Posterior vena cava (tissue), 2 donors: ENCODE data around the gene ID4. TPM values are rescaled to one million over a fixed set of nuclear protein-coding genes. Genes with fewer than 3 reads are reported as not detected.

ENCODE experiments used
- DNase-seq: peaks from one replicate; pipeline ENCODE4 v3.0.0-alpha.2; 2020; ENCODE audit warnings: low spot score
- intact Hi-C, 2 donors: fragments of 100-400 bp; cut with DNase I; formaldehyde crosslinking; loops; one replicate each; pipeline versions ENCODE4 v1.14.1 to v1.14.2; 2022 to 2023
- total RNA-seq, 2 donors: library from RNA; stranded (reverse); fragmentation: NEBNext Ultra II Directional; extraction: Animal tissue kit (Norgen Biotek cat#: 25700); gene quantifications; one replicate each; pipeline ENCODE4 v1.2.1, GENCODE V29; 2021
- donor health status: DM: yes; HTN: yes; CAD: no.
- donor health status: DM: yes; HTN: yes; CAD: no.

The ID4 gene
- total RNA-seq, 2 donors from 2014 or later = 74.9 to 97.0 TPM

DNA sequence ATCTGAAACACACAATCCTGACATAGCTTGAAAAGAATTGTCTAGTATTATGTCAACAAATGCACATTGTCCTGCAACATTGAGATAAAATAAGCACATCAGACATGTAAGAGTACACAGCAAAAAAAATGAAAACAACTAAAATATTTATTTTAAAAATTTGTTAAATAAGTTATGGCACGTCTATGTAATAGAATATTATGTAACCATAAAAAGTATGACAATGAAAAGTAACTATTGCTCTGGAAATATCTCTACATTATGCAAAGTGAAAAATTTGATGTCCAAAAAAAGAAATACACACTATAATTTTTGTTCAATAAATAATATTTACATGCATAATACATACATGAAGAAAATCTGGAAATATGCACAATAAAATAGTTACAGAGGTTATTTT lies 9.3 kb upstream of the ID4 start:
- intact Hi-C loops = no loop called here

DNA sequence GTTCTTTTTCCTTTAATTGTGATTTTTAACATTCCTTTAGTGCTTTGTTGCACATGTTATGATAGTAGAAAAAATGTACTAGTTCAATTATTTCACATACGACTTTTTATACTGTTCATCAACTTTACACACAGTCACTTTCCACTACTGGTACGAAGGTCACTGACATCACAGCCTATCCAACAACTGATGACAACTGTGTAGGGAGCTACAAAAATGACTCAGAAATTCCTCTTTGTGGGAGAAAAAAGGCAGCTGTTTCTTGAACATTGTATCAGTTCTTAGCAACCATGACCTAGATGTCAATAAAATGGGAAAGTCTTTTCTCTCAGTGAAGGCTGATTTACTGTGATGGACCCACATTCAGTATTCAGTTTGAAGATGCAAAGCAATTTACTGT lies 7.0 kb upstream of the ID4 start:
- no peak for DNase-seq
- intact Hi-C loops = no loop called here

More for the DNA sequence above, 9.3 kb upstream of the ID4 start:
- no peak for DNase-seq

- DNase-seq = no peak
- intact Hi-C loops = no loop called here
These were observed 5.8 kb upstream of the ID4 start for GRCh38 chr6:19831358-19831757.

DNA sequence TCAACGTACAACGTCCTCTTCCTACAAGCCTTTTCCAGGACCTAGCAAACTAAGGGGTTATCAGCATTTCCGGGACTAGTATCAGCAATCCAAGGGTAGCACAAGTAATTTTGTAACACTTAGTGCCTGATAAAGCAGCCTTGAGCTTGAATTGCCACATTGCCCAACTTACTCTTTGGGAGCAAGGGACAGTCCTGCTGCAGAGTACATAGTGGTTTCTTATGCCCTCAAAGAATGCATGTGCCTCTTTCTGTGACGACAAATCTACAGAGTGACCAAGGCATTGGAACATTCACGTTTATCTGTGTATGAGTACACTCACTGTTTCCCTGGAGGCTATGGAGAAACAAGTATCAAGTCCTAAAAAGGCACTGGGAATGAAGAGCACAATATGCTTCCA lies 3.2 kb upstream of the ID4 start:
- DNase-seq = no peak
- intact Hi-C loops = no loop called here

- intact Hi-C loops = no loop called here
- no peak for DNase-seq
These were observed 2.3 kb upstream of the ID4 start for GRCh38 chr6:19834858-19835257.

- no peak for DNase-seq
- intact Hi-C loops = no loop called here
These were observed 1.6 kb upstream of the ID4 start for GRCh38 chr6:19835605-19836004.

GRCh38 chr6:19837511-19838441 lies 606 bp downstream of the ID4 start:
- no peak for DNase-seq
- intact Hi-C loops = no loop called here

DNA sequence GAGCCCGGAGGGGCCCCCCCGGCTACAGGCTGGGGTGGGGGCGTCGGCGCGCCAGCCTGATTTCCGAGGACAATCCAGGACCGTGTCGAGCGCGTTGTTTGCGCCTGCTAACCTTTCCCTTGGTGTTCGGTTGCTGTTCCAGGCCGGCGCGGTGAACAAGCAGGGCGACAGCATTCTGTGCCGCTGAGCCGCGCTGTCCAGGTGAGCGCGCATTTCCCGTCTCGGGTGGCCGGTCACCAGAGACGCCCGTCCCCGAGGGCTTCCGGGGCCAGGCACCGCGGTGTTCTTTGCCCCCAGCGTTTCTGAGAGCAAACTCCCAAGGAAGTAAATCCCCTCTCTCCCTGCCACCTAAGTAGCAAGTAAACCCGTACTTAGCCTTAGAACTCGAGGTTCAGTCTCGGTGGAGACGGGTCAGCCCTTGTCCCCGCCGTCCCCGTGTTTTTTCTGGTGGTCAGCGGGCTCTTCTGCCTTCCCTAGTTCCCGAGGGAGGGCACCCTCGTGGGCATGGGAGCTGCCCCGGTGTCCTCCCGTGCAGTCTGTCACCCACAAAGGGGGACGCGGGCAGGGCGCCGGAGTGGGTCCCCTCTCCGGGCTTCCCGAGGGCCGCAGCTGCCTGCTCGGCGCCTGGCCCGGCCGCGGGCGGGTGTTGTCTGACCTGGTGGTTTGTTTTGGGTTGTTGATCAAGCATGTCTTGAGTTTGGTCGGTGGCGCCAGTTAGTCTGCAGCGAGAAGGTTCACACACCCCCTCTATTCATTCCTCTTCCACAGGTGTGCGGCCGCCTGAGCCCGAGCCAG lies 1.5 kb downstream of the ID4 start:
- intact Hi-C loops = no loop called here
- DNase-seq = peak; percentile 84

DNA sequence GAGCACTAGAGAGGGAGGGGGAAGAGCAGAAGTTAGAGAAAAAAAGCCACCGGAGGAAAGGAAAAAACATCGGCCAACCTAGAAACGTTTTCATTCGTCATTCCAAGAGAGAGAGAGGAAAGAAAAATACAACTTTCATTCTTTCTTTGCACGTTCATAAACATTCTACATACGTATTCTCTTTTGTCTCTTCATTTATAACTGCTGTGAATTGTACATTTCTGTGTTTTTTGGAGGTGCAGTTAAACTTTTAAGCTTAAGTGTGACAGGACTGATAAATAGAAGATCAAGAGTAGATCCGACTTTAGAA lies 2.0 kb downstream of the ID4 start:
- intact Hi-C loops = no loop called here
- no peak for DNase-seq

- intact Hi-C loops = no loop called here
These were observed 2.6 kb downstream of the ID4 start for GRCh38 chr6:19839788-19840187.

DNA sequence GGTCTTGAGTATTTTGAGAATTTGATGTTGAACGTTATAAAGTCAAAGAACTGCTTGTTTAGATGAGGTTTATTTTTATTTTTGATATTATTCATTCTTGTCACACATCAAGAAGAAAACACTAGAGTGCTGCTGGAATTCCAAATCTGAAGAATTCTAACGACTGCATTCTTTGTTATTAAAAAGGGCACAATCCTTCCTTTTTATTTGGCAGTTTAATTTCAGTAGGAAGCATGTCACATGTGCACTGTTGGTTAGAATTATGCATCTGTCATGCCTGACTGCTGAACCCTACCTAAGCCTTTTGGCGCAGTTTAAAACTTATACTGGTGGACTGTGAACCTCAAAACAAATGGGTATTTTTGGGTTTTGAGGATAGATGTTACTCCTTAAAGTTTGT lies 4.0 kb downstream of the ID4 start:
- intact Hi-C loops = no loop called here
- DNase-seq = no peak

More at GRCh38 chr6:19839788-19840187, 2.6 kb downstream of the ID4 start:
- DNase-seq = no peak

DNA sequence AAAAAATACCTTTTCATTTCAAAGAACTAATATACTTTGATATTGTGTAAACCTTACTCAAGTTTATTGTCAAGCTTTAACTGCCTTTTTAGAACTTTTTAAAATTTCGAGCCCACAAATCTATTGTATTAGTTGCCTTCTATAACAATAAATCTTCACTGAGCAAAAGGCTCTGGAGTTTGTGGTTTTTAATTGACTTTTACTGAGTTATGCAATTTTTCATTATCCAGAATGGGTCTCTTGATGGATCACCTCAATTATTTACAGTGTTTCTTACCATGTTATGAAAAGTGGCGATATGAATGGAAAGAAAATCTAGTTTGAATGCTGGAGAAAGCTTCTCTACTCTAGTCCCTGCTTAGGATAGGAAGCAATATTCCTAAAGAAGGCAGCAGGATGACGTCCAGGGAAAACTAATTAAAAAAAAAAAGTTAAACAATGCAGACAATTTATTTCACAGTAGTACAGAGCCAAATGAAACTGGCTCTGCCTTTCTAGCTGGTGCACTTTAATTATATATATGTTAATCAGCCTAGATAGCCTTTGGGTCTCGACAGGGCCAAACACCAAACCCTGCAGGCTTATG lies 5.0 kb downstream of the ID4 start:
- DNase-seq = no peak
- intact Hi-C loops = no loop called here

- DNase-seq = no peak
- intact Hi-C loops = no loop called here
These were observed 7.5 kb downstream of the ID4 start for GRCh38 chr6:19844689-19845088.

- DNase-seq = no peak
- intact Hi-C loops = no loop called here
These were observed 8.3 kb downstream of the ID4 start for GRCh38 chr6:19845266-19846041.

- intact Hi-C loops = no loop called here
- DNase-seq = no peak
These were observed 11.4 kb downstream of the ID4 start for GRCh38 chr6:19848465-19849029.

DNA sequence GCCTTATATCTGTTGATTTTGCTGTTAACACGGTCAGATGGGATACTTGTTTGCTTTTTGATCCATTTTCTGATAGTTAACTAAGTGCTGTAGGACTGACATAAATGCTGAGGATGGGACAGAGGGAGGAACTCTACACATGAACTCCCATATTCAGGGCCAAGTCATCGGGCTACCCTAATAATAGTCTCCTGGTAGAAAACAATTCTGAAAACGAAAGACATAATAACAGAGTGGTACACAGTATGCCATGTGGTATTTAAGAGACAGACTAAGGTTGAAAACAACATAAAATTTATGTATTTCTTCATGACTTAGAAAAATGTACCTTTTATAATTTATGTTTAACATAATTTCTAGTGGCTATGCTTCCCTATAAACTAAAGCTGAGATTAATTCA lies 12.0 kb downstream of the ID4 start:
- no peak for DNase-seq
- intact Hi-C loops = no loop called here

DNA sequence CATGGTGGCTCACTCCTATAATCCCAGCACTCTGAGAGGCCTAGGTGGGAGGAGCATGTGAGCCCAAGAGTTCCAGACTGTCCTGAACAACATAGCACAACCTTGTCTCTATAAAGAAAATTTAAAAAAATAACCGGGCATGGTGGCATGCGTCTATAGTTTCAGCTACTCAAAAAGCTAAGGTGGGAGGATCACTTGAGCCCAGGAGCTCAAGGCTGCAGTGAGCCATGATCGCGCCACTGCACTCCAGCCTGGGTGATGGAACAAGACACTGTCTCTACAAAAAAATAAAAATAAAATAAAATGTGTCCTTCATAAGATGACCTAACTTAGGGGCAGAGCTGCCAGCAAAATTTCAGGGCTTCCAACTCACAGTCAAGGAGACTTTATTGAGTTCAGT lies 12.6 kb downstream of the ID4 start:
- intact Hi-C loops = loop anchor here in 1 of 2 donors (10.0 kb wide), 2 partner anchors 825 to 1105 kb away; no protein-coding TSS in a partner anchor
- DNase-seq = no peak

GRCh38 chr6:19851241-19852089 lies 14.3 kb downstream of the ID4 start:
- intact Hi-C loops = loop anchor here in 1 of 2 donors (10.0 kb wide), 2 partner anchors 827 to 1107 kb away; no protein-coding TSS in a partner anchor
- no peak for DNase-seq
